Stimulated activated CD4-positive, alpha-beta T cell treated with anti-CD3 and anti-CD28 coated beads, Interleukin-15, amount 100 ng/mL, for 24 hours (primary cell): ENCODE measurements around the gene CNTFR.

Experiments used
- DNase-seq: peaks from one replicate; pipeline ENCODE4 v3.0.0-alpha.2; 2020

Gene CNTFR

GRCh38 chr9:34521406-34522045 lies 68.0 kb downstream of the CNTFR start:
- no peak for DNase-seq

- no peak for DNase-seq
Measured at GRCh38 chr9:34520505-34521385, 68.8 kb downstream of the CNTFR start.

- DNase-seq: no peak
Measured at GRCh38 chr9:34520096-34520495, 69.4 kb downstream of the CNTFR start.

GRCh38 chr9:34519321-34520020 lies 70.1 kb downstream of the CNTFR start:
- DNase-seq: no peak

- DNase-seq: no peak
Measured at GRCh38 chr9:34518896-34519295, 70.6 kb downstream of the CNTFR start.

GRCh38 chr9:34518110-34518616 lies 71.4 kb downstream of the CNTFR start:
- DNase-seq: no peak

- DNase-seq: no peak
Measured at GRCh38 chr9:34517185-34517584, 72.3 kb downstream of the CNTFR start.

- DNase-seq: no peak
Measured at GRCh38 chr9:34515959-34516358, 73.6 kb downstream of the CNTFR start.

GRCh38 chr9:34514816-34515215 lies 74.7 kb downstream of the CNTFR start:
- DNase-seq: no peak

- no peak for DNase-seq
Measured at GRCh38 chr9:34514401-34514800, 75.1 kb downstream of the CNTFR start.

GRCh38 chr9:34513567-34514214 lies 75.8 kb downstream of the CNTFR start:
- no peak for DNase-seq

GRCh38 chr9:34512131-34513078 lies 77.1 kb downstream of the CNTFR start:
- DNase-seq: no peak

GRCh38 chr9:34510497-34511468 lies 78.7 kb downstream of the CNTFR start:
- DNase-seq: no peak

- DNase-seq: no peak
Measured at GRCh38 chr9:34508951-34509350, 80.6 kb downstream of the CNTFR start.

GRCh38 chr9:34508463-34508862 lies 81.1 kb downstream of the CNTFR start:
- no peak for DNase-seq

GRCh38 chr9:34507966-34508365 lies 81.6 kb downstream of the CNTFR start:
- no peak for DNase-seq

GRCh38 chr9:34507556-34507955 lies 82.0 kb downstream of the CNTFR start:
- no peak for DNase-seq

- DNase-seq: no peak
Measured at GRCh38 chr9:34506623-34507022, 82.9 kb downstream of the CNTFR start.

GRCh38 chr9:34505370-34506120 lies 84.0 kb downstream of the CNTFR start:
- DNase-seq: no peak

- DNase-seq: no peak
Measured at GRCh38 chr9:34503406-34503805, 86.1 kb downstream of the CNTFR start.
